GM18858 (cell line): Measurements from ENCODE around the gene PCMTD2.

ENCODE experiments used
- ATAC-seq: cut with Tn5 transposase; IDR thresholded peaks from one replicate; pipeline ENCODE4 v1.9.1; 2021; ENCODE audit not compliant: unreplicated experiment

PCMTD2 gene

DNA sequence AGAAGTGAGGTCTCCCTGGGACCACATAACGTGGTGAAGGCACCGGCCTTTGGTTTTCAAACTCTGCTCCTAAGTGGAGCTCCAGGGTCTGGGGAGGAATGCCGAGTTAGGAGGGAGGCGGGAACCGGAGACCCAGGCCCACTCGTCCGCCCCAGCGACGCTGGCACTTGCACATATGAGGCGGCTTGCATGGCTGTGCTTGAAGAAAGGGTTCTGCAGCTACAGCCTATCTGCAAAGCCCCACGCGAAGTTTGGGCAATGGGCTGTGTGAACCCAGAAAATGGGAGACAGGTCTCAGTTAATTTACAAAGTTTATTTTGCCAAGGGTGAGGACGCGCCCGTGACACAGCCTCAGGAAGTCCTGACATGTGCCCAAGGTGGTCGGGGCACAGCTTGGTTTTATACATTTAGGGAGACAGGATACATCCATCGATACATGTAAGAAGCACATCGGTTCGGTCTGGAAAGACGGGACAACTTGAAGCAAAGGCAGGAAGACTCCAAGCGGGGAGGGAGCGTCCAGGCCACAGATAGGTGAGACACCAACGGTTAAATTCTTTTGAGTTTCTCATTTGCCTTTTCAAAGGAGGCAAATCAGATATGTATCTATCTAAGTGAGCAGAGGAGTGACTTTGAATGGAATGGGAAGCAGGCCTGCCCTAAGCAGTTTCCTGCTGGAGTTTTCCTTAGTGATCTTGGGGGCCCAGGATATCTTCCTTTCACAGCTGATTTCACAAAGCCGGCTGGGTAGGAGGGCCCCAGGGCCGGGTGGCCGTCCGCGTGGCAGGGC is 782 bp upstream of the PCMTD2 start:
- ATAC-seq, result no peak

DNA sequence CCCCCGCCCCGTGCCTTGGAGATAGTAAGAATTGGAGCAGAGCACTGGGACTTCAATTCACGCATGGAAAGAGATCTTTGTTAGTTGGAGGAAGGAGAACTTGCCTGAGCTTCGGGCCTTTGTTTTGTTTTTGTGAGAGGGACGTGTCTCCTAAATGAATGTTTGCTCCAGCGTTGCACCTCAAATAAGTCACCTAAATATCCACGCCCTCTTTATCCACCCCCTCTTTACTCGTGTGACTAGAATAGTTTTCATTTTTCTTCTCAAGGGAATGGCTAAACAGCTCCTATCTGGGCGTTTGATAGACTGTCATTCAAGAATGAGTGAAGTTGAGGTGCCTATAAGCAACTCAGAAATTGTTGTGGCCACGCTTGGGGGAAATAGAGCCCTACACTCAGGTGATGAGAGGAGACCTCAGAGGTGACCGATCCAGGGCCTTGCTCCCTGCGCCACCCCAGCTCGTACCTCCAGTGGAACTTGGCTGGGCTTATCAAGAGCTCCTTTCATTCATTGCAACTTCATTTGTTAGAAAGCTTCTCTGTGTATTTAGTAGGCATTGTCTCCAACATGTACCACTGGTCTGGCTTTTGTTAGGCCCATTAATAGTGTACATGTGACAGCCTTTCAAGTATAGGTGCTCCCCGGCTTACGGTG is 861 bp downstream of the PCMTD2 start:
- no peak for ATAC-seq

GRCh38 chr20:64257107-64257757 is 1.7 kb downstream of the PCMTD2 start:
- ATAC-seq, result no peak

- no peak for ATAC-seq
These were observed 2.7 kb downstream of the PCMTD2 start for GRCh38 chr20:64258071-64258823.

DNA sequence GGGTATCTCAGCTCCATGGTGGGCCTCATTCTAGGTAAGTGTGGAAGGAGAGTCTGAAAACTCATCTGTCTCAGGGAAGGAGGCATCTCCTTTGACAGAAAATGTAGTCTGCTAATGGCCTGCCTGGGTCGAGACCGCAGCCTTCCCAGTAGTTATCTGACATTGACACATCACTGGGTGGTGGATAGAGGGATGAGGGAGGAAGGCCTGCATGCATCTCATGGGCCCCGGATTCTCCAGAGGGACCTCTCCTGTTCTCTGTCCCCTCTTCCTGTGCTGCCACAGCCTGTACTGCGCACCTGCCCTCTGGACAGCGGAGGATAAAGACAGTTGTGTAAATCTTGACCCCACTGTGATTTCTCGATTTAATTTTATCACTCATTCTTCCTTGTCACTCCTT is 4.7 kb downstream of the PCMTD2 start:
- no peak for ATAC-seq

- no peak for ATAC-seq
These were observed 5.6 kb downstream of the PCMTD2 start for GRCh38 chr20:64261138-64261537.

DNA sequence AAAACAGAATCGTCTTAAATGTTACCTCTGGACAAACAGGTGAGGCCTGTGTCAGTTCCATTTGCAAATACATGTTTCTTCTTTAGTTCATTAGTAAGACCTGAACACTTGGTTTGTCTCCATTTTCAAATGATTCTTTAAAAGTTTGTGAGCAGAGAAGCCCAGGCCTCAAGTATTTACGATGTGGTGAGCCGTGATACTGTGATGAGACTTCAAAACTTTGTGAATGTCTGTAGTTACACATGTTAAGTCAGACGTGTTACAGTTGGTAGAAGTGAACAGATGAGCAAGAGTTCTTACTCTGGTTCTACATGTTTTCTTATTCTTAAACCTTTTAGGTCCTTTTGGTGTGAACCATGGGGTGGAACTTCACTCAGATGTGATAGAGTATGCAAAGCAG is 8.5 kb downstream of the PCMTD2 start:
- no peak for ATAC-seq

DNA sequence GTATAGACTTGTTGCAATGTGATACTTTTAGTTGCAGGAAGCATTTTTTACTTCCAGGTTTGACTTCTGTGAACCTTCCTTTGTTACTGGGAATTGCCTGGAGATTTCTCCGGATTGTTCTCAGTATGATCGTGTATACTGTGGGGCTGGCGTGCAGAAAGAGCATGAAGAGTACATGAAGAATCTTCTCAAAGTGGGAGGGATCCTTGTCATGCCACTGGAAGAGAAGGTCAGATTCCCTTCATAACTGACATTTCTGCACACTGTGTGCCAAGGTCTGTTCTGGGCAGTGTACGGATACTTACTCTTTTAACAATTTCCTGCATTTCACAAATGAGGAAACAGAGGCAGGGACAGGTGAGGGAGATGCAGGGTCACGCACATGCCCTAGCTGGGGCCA is 9.7 kb downstream of the PCMTD2 start:
- no peak for ATAC-seq

DNA sequence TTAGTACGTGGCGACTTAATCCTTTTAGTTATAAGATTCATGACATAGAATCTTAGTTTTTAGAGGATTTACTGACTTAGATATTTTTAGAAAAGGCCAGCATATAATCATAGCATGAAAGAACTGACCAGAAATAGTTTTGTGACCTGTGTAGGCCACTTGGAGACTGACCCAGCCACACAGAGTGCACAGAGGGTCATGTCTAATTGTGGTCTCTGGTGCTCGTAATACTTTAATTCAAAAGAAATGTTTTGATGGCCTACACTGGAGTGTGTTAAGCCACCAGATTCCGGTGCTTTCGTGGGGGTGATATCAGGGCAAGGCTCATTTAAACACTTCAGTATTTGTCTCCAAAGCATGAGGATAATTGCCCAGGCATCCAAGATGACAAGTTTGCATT is 11.4 kb downstream of the PCMTD2 start:
- ATAC-seq, result no peak

DNA sequence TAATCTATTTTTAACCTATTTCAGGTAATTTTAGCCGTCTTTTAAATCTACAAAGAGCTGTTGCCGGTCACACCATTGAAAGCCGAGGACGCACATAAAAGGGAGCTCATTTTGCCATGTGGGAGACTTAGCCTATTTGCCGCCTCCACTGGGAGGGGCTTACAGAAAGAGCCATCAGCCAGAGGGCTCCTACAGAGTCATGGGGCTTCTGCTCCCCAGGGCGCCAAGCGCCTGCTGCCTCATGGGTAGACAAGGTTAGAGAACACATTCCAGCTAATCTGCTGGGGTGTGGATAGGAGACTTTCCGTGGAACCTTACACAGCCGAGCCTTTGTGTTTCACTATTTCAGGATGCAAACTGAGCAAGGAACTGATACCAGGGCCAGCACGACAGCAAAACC is 12.6 kb downstream of the PCMTD2 start:
- no peak for ATAC-seq

- no peak for ATAC-seq
These were observed 14.3 kb downstream of the PCMTD2 start for GRCh38 chr20:64269604-64270411.

- no peak for ATAC-seq
These were observed 16.1 kb downstream of the PCMTD2 start for GRCh38 chr20:64271636-64272035.

DNA sequence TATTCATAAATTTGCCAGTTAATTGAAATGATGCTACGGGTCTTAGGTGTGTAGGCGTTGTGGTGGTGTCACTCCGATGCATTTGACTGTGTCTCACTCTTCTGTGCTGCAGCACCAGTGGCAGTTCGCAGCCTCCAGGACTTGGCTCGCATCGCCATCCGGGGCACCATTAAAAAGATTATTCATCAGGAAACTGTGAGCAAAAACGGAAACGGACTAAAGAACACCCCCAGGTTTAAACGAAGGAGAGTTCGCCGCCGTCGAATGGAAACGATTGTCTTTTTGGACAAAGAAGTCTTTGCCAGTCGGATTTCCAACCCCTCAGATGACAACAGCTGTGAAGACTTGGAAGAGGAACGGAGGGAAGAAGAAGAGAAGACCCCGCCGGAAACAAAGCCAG is 17.6 kb downstream of the PCMTD2 start:
- no peak for ATAC-seq

- no peak for ATAC-seq
These were observed 21.3 kb downstream of the PCMTD2 start for GRCh38 chr20:64276817-64277216.

DNA sequence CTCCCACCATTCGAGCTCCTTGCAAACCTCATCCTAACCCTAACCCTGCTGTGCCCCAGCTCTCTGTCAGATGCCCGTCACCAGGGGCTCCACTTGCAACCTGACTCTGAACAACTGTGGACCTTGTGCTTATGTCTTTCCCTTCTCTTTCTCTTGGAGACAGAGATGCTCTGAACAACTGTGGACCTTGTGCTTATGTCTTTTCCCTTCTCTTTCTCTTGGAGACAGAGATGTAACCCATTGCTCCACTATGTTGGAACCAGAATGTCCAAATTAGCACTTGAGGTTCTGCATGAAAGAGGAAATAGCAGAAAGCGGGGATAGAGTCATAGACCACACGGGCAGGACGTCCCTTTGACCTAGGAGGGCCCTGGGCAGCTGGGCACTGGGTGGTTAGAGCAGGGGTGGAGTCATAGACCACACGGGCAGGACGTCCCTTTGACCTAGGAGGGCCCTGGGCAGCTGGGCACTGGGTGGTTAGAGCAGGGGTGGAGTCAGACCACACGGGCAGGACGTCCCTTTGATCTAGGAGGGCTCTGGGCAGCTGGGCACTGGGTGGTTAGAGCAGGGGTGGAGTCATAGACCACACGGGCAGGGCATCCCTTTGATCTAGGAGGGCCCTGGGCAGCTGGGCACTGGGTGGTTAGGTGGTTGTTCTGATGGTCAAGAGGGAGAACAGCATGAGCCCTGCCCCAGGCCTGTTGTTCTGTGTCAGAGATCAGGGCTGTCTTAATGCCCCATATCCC is 22.2 kb downstream of the PCMTD2 start:
- no peak for ATAC-seq

DNA sequence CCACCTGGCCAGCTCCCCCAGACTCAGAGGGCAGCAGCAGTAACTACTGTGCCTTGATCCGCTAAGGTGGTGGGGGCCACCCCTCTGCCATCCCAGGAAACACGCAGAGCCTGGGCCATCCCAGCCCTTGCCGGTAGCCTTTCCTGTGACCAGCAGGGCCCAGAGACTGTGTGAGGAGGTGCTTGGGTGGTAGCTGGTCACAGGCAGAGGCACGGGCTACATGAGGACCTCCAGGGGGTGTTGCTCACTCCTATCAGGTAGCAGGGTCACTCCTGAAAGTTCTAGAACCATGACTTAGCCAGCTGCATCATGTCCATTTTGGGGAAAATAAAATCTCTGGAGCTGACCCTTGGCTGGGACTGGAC is 22.8 kb downstream of the PCMTD2 start:
- no peak for ATAC-seq

DNA sequence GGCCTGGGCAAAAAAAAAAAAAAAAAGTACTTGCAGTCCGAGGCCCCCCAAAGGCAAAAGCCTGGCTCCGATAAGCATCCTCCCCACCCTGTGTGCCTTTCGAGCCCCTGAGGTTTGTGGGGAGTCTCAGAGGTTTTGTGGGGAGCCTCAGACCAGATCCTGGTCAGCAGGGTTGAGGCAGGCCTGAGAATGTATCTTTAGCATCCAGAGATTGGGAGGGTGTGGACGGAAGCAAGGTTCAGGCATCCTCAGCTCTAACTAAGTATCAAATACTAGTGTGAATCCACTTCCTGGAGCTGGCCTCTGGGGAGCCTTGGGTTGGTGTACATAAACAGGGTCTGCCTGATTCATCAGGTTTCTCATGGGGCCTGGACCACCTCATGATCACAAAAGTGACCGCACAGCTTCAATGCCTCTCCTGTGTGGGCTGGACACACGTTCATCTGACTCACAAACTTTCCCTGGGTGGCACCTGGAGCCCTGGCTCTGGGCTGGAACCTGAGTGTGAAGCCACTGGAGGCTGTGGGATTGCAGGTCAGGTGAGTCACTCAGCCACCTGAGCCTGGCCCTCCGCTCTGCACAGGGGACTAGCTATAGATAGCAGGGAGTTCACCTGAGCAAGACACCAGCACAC is 24.4 kb downstream of the PCMTD2 start:
- ATAC-seq, result no peak

- no peak for ATAC-seq
These were observed 24.9 kb downstream of the PCMTD2 start for GRCh38 chr20:64280460-64280843.

- ATAC-seq, result no peak
These were observed 28.1 kb downstream of the PCMTD2 start for GRCh38 chr20:64283646-64284045.
